IMR-90 (cell line): ENCODE data around the gene OGFOD1. TPM values are rescaled to one million over a fixed set of nuclear protein-coding genes. Genes with fewer than 3 reads are reported as not detected.

Source experiments
- ATAC-seq: fragments of 200-7000 bp; cut with Tn5 transposase; 2 replicates; pipeline ENCODE4 v1.9.1; 2020; ENCODE audit warnings: low read depth, mild to moderate bottlenecking, moderate library complexity
- BruUV-seq: library from RNA; stranded (reverse); fragments of 400-500 nt; replicated peaks from 2 replicates; lab custom pipeline; 2021; lab: Mats Ljungman, UMichigan
- CTCF ChIA-PET: fragments of 300-600 bp; formaldehyde crosslinking; extraction: SDS; loops from one replicate; lab custom pipeline; 2021; ENCODE audit warnings: antibody characterized with exemption; lab: Yijun Ruan, JAX
- POLR2A ChIA-PET: fragments of 300-600 bp; sonication (Branson Sonifier 250); formaldehyde crosslinking; loops from one replicate; lab custom pipeline; 2022; ENCODE audit warnings: antibody characterized with exemption; ENCODE audit not compliant: unreplicated experiment; lab: Charles Lee
- DNase-seq: peaks from one replicate; pipeline ENCODE4 v3.0.0; 2013
- H2AFZ ChIP-seq: replicated peaks from 2 replicates; pipeline ENCODE3; 2013; ENCODE audit warnings: low read length, mild to moderate bottlenecking; ENCODE audit not compliant: poor library complexity
- H2AK5ac ChIP-seq: 2 replicates; pipeline ENCODE4 v1.6.1; 2013; ENCODE audit warnings: low read depth, low read length, inconsistent platforms
- H2AK9ac ChIP-seq: replicated peaks from 2 replicates; pipeline ENCODE3; 2013; ENCODE audit warnings: mild to moderate bottlenecking, low read depth, low read length, moderate library complexity; ENCODE audit not compliant: poor library complexity
- H2BK120ac ChIP-seq: 2 replicates; pipeline ENCODE4 v1.6.1; 2013; ENCODE audit warnings: low read depth, low read length, inconsistent platforms
- H2BK15ac ChIP-seq: 3 replicates; pipeline ENCODE4 v1.6.1; 2013; ENCODE audit warnings: low read depth, low read length, inconsistent platforms
- H2BK20ac ChIP-seq: 2 replicates; pipeline ENCODE4 v1.6.1; 2013; ENCODE audit warnings: low read depth, mild to moderate bottlenecking, inconsistent platforms, low read length, moderate library complexity
- H2BK5ac ChIP-seq: 2 replicates; pipeline ENCODE4 v1.6.1; 2013; ENCODE audit warnings: mild to moderate bottlenecking, low read depth, low read length, inconsistent platforms; ENCODE audit not compliant: poor library complexity, severe bottlenecking
- H3K14ac ChIP-seq: replicated peaks from 2 replicates; pipeline ENCODE4 v1.6.1; 2013; ENCODE audit warnings: low read depth, low read length, inconsistent platforms
- H3K18ac ChIP-seq: 2 replicates; pipeline ENCODE4 v1.6.1; 2013; ENCODE audit warnings: low read depth, low read length, control low read depth
- H3K23ac ChIP-seq: 2 replicates; pipeline ENCODE4 v1.6.1; 2013; ENCODE audit warnings: low read depth, low read length, inconsistent platforms
- H3K27ac ChIP-seq: 2 replicates; pipeline ENCODE4 v1.5.1; 2013; ENCODE audit warnings: mild to moderate bottlenecking, control low read depth, low read length; ENCODE audit not compliant: insufficient read depth
- H3K27me3 ChIP-seq: 2 replicates; pipeline ENCODE4 v1.6.1; 2013; ENCODE audit warnings: low read length; ENCODE audit not compliant: control insufficient read depth, insufficient read depth
- H3K36me3 ChIP-seq: 2 replicates; pipeline ENCODE4 v1.6.1; 2013; ENCODE audit warnings: low read length, mixed read lengths; ENCODE audit not compliant: control insufficient read depth, insufficient read depth
- H3K4ac ChIP-seq: 2 replicates; pipeline ENCODE4 v1.6.1; 2013; ENCODE audit warnings: low read depth, low read length, inconsistent platforms
- H3K4me1 ChIP-seq: 2 replicates; pipeline ENCODE4 v1.6.1; 2013; ENCODE audit warnings: low read length, mixed read lengths; ENCODE audit not compliant: control insufficient read depth, insufficient read depth
- H3K4me2 ChIP-seq: 2 replicates; pipeline ENCODE4 v1.6.1; 2013; ENCODE audit warnings: low read depth, mild to moderate bottlenecking, control low read depth, low read length, moderate library complexity
- H3K4me3 ChIP-seq: 2 replicates; pipeline ENCODE4 v1.5.1; 2013; ENCODE audit warnings: low read depth, mild to moderate bottlenecking, control low read depth, low read length, moderate library complexity; ENCODE audit not compliant: insufficient read depth
- H3K56ac ChIP-seq: 2 replicates; pipeline ENCODE4 v1.6.1; 2013; ENCODE audit warnings: low read length, inconsistent platforms; ENCODE audit not compliant: insufficient read depth; ENCODE audit errors: extremely low read depth
- H3K79me1 ChIP-seq, 2 experiments: 2 replicates each; pipeline ENCODE4 v1.6.1; 2013; ENCODE audit warnings: low read length in 2 of 2, inconsistent platforms in 1 of 2, low read depth in 1 of 2
- H3K9ac ChIP-seq: 2 replicates; pipeline ENCODE4 v1.6.1; 2013; ENCODE audit warnings: low read depth, low read length, control low read depth
- H3K9me1 ChIP-seq: 2 replicates; pipeline ENCODE4 v1.6.1; 2013; ENCODE audit warnings: low read length, inconsistent platforms; ENCODE audit not compliant: insufficient read depth
- H3K9me3 ChIP-seq: 2 replicates; pipeline ENCODE4 v1.6.1; 2013; ENCODE audit warnings: low read length; ENCODE audit not compliant: control insufficient read depth, insufficient read depth
- H4K20me1 ChIP-seq: 2 replicates; pipeline ENCODE4 v1.6.1; 2013; ENCODE audit warnings: low read length, inconsistent platforms; ENCODE audit not compliant: insufficient read depth
- H4K5ac ChIP-seq: 2 replicates; pipeline ENCODE4 v1.6.1; 2013; ENCODE audit warnings: mild to moderate bottlenecking, low read depth, low read length, control low read depth
- H4K8ac ChIP-seq, 2 experiments: 2 replicates each; pipeline ENCODE4 v1.6.1; 2013; ENCODE audit warnings: low read depth in 2 of 2, low read length in 2 of 2, control low read depth in 1 of 2, inconsistent platforms in 1 of 2
- H4K91ac ChIP-seq: 2 replicates; pipeline ENCODE4 v1.6.1; 2013; ENCODE audit warnings: low read depth, low read length, inconsistent platforms; ENCODE audit not compliant: insufficient read depth
- CEBPB ChIP-seq: IDR thresholded peaks from 2 replicates; pipeline ENCODE4 v1.6.1; 2012; ENCODE audit warnings: low read depth, low read length, improper control_type of control experiment
- NFE2L2 ChIP-seq: fragments of 150-350 bp; IDR thresholded peaks from 2 replicates; pipeline ENCODE4 v1.6.1; 2016; ENCODE audit warnings: low read depth, mild to moderate bottlenecking, low read length
- WGBS, 2 experiments: methylation state at CpG; one replicate each; pipeline versions ENCODE4 v1.1.5 to v1.1.7; 2013; ENCODE audit warnings: missing lambda C conversion rate in 2 of 2; ENCODE audit not compliant: insufficient read length in 1 of 2; ENCODE audit errors: extremely low coverage in 2 of 2; 5-methylcytosine and 5-hydroxymethylcytosine counted together
- dilution Hi-C: fragments of 300-500 bp; cut with HindIII; formaldehyde crosslinking; loops from one replicate; pipeline ENCODE4 v1.14.3; 2018; ENCODE audit warnings: low sequenced_read_pairs; ENCODE audit not compliant: unreplicated experiment
- in situ Hi-C: fragments of 300-500 bp; cut with MboI; formaldehyde crosslinking; loops from 3 replicates; pipeline ENCODE4 v1.14.3; 2019; ENCODE audit warnings: low sequenced_read_pairs, inconsistent platforms, mixed read lengths
- intact Hi-C: fragments of 100-400 bp; cut with micrococcal nuclease; formaldehyde crosslinking; loops from 2 replicates; pipeline ENCODE4 v1.10.0; 2022
- polyA plus RNA-seq, 3 experiments: library from polyadenylated mRNA; depleted of rRNA; stranded (reverse); fragments of >200 nt; gene quantifications; 2 replicates each; pipeline ENCODE4 v1.2.3, GENCODE V29; 2012; ENCODE audit warnings: low replicate concordance in 1 of 3
- total RNA-seq: library from RNA; depleted of rRNA; stranded (reverse); fragments of >200 nt; gene quantifications from 2 replicates; pipeline ENCODE4 v1.2.3, GENCODE V29; 2012

OGFOD1 gene
- total and polyA plus RNA-seq, 2 of the 4 experiments (the other 2 are of a cell fraction): 43.5 to 103 TPM

GRCh38 chr16:56493126-56493525, 41.8 kb downstream of the OGFOD1 start:
- dilution Hi-C loops: no loop called here
- BruUV-seq: no TSS peak
- peaks cover 5% of the 10 kb centered on the region for H3K36me3 ChIP-seq
- no peak overlapping the region for H3K56ac ChIP-seq
- intact Hi-C loops: no loop called here
- H3K14ac ChIP-seq: no peak overlapping the region
- ChIA-PET POLR2A (no interaction called here), CTCF (no interaction called here)
- no peak overlapping the region for H2AK9ac ChIP-seq
- H3K9me1 ChIP-seq: no peaks in the 10 kb centered on the region
- no CpG with 5 or more reads among the region's 2 CpGs for WGBS, 2 experiments
- no peak overlapping the region for H3K27ac ChIP-seq
- H2AFZ ChIP-seq: no peak overlapping the region
- H3K9me3 ChIP-seq: no peaks in the 10 kb centered on the region
- no peak overlapping the region for H3K18ac ChIP-seq
- H3K9ac ChIP-seq: no peak overlapping the region
- ATAC-seq (0 out of 2 replicates have a peak, but pooled peaks have one; percentile 24), DNase-seq (peak; percentile 13)
- no peak overlapping the region for H2BK120ac ChIP-seq
- H2BK15ac ChIP-seq: no peak overlapping the region
- H3K79me1 ChIP-seq: no peaks in the 10 kb centered on the region
- H2BK5ac ChIP-seq: no peak overlapping the region
- no peaks in the 10 kb centered on the region for H4K20me1 ChIP-seq
- H3K4me3 ChIP-seq: no peak overlapping the region
- no peaks in the 10 kb centered on the region for H3K27me3 ChIP-seq
- in situ Hi-C loops: no loop called here
- TF ChIP-seq CEBPB: peak; percentile 58
- TF ChIP-seq NFE2L2: no peak
- no peak overlapping the region for H3K4me2 ChIP-seq
- no peak overlapping the region for H4K91ac ChIP-seq
- H2AK5ac ChIP-seq: no peak overlapping the region
- no peak overlapping the region for H4K8ac ChIP-seq
- H3K4me1 ChIP-seq: no peaks in the 10 kb centered on the region
- H4K5ac ChIP-seq: no peak overlapping the region
- H3K23ac ChIP-seq: no peak overlapping the region
- H3K4ac ChIP-seq: no peak overlapping the region
- no peak overlapping the region for H2BK20ac ChIP-seq
